DMS153 treated with DMSO at 0.1 percent for 48 hours (cell line): ENCODE data around the gene DTNB.
A peak's percentile ranks its signal among the peaks of the same experiment; 100 is the strongest.

Experiments used
- DNase-seq: peaks from one replicate; lab custom pipeline; 2025; ENCODE audit not compliant: unreplicated experiment; lab: John Stamatoyannopoulos, UW

The DTNB gene

GRCh38 chr2:25512707-25513106 lies 160.7 kb downstream of the DTNB start:
- DNase-seq: no peak

GRCh38 chr2:25506226-25506625 lies 167.2 kb downstream of the DTNB start:
- no peak for DNase-seq

- no peak for DNase-seq
Observed at GRCh38 chr2:25505622-25506021, 167.8 kb downstream of the DTNB start.

GRCh38 chr2:25505182-25505581 lies 168.2 kb downstream of the DTNB start:
- no peak for DNase-seq

- no peak for DNase-seq
Observed at GRCh38 chr2:25504266-25504665, 169.1 kb downstream of the DTNB start.

GRCh38 chr2:25499157-25499556 lies 174.2 kb downstream of the DTNB start:
- DNase-seq: no peak

- no peak for DNase-seq
Observed at GRCh38 chr2:25497918-25498407, 175.4 kb downstream of the DTNB start.

- DNase-seq: no peak
Observed at GRCh38 chr2:25497229-25497917, 176.0 kb downstream of the DTNB start.

GRCh38 chr2:25494616-25495015 lies 178.8 kb downstream of the DTNB start:
- no peak for DNase-seq

- DNase-seq: no peak
Observed at GRCh38 chr2:25493207-25493606, 180.2 kb downstream of the DTNB start.

GRCh38 chr2:25492726-25493125 lies 180.7 kb downstream of the DTNB start:
- no peak for DNase-seq

- peak; percentile 4 for DNase-seq
Observed at GRCh38 chr2:25491966-25492532, 181.3 kb downstream of the DTNB start.

GRCh38 chr2:25491003-25491696 lies 182.2 kb downstream of the DTNB start:
- no peak for DNase-seq

GRCh38 chr2:25490217-25490616 lies 183.2 kb downstream of the DTNB start:
- DNase-seq: no peak

GRCh38 chr2:25489631-25490030 lies 183.7 kb downstream of the DTNB start:
- no peak for DNase-seq

GRCh38 chr2:25483607-25484266 lies 189.6 kb downstream of the DTNB start:
- no peak for DNase-seq

GRCh38 chr2:25482341-25482740 lies 191.0 kb downstream of the DTNB start:
- no peak for DNase-seq

- no peak for DNase-seq
Observed at GRCh38 chr2:25481381-25482300, 191.7 kb downstream of the DTNB start.

- DNase-seq: no peak
Observed at GRCh38 chr2:25480561-25480960, 192.8 kb downstream of the DTNB start.

GRCh38 chr2:25479761-25480160 lies 193.6 kb downstream of the DTNB start:
- no peak for DNase-seq

GRCh38 chr2:25478736-25479135 lies 194.6 kb downstream of the DTNB start:
- no peak for DNase-seq
